CD14-positive monocyte (primary cell): Measurements from ENCODE around the gene ZCCHC2. TPM values are rescaled to one million over a fixed set of nuclear protein-coding genes. Genes with fewer than 3 reads are reported as not detected.

Source experiments
- DNase-seq, 3 donors: peaks; one replicate each; pipeline ENCODE4 v3.0.0-alpha.2; 2011 to 2022
- H2AFZ ChIP-seq: 2 replicates; pipeline ENCODE4 v1.6.0; 2012; ENCODE audit warnings: mild to moderate bottlenecking, low read depth, low read length, inconsistent platforms; ENCODE audit not compliant: insufficient read depth, poor library complexity, severe bottlenecking
- H3K27ac ChIP-seq, 2 donors: 1 replicate in 1 of 2; 2 replicates in 1 of 2; pipeline ENCODE4 v1.5.1; 2012 to 2013; ENCODE audit warnings: low read length in 2 of 2, control low read depth in 1 of 2, inconsistent platforms in 1 of 2, low read depth in 1 of 2, mild to moderate bottlenecking in 1 of 2
- H3K27me3 ChIP-seq, 2 donors: one replicate each; pipeline versions ENCODE4 v1.6.0 to v1.6.1; 2011 to 2013; ENCODE audit warnings: low read length in 2 of 2; ENCODE audit not compliant: control insufficient read depth in 2 of 2, insufficient read depth in 2 of 2
- H3K36me3 ChIP-seq, 2 donors: replicated peaks in 1 of 2; 1 replicate in 1 of 2; 2 replicates in 1 of 2; pipeline versions ENCODE4 v1.5.1 to v1.6.1; 2012 to 2013; ENCODE audit warnings: low read length in 2 of 2, control low read depth in 1 of 2, inconsistent platforms in 1 of 2, mild to moderate bottlenecking in 1 of 2; ENCODE audit not compliant: insufficient read depth in 2 of 2, control insufficient read depth in 1 of 2
- H3K4me1 ChIP-seq, 2 donors: 1 replicate in 1 of 2; 2 replicates in 1 of 2; pipeline versions ENCODE4 v1.5.1 to v1.6.1; 2012 to 2013; ENCODE audit warnings: low read length in 2 of 2, control low read depth in 1 of 2, inconsistent platforms in 1 of 2, mild to moderate bottlenecking in 1 of 2, moderate library complexity in 1 of 2; ENCODE audit not compliant: insufficient read depth in 2 of 2, control insufficient read depth in 1 of 2
- H3K4me2 ChIP-seq: replicated peaks from 2 replicates; pipeline ENCODE3; 2012; ENCODE audit warnings: low read length, moderate library complexity, mild to moderate bottlenecking; ENCODE audit not compliant: poor library complexity, severe bottlenecking; ENCODE audit errors: extremely low read depth
- H3K4me3 ChIP-seq, 3 experiments: fragments of 200-600 bp in 1 of 3; sonication (generic) in 1 of 3; replicated peaks in 1 of 3; 1 replicate in 2 of 3; 2 replicates in 1 of 3; pipeline ENCODE4 v1.5.1; 2011 to 2013; ENCODE audit warnings: low read length in 3 of 3, mild to moderate bottlenecking in 3 of 3, control low read depth in 2 of 3, low read depth in 2 of 3, inconsistent platforms in 1 of 3, moderate library complexity in 1 of 3
- H3K79me2 ChIP-seq: 2 replicates; pipeline ENCODE4 v1.6.0; 2012; ENCODE audit warnings: mild to moderate bottlenecking, control low read depth, inconsistent platforms, low read length, moderate library complexity; ENCODE audit not compliant: insufficient read depth
- H3K9ac ChIP-seq: 2 replicates; pipeline ENCODE4 v1.6.0; 2017; ENCODE audit warnings: low read length, mild to moderate bottlenecking; ENCODE audit not compliant: insufficient read depth, poor library complexity, severe bottlenecking
- H3K9me3 ChIP-seq, 2 donors: replicated peaks in 1 of 2; 1 replicate in 1 of 2; 2 replicates in 1 of 2; pipeline versions ENCODE4 v1.5.1 to v1.6.1; 2012 to 2013; ENCODE audit warnings: low read length in 2 of 2, control low read depth in 1 of 2; ENCODE audit not compliant: control insufficient read depth in 1 of 2, insufficient read depth in 1 of 2
- H4K20me1 ChIP-seq: 2 replicates; pipeline ENCODE4 v1.6.0; 2012; ENCODE audit warnings: mild to moderate bottlenecking, low read length, control low read depth, moderate library complexity; ENCODE audit not compliant: insufficient read depth
- H3K27ac Mint-ChIP-seq, 7 donors: one replicate each; pipeline ENCODE4 v1.8.0; 2020; ENCODE audit warnings: mild to moderate bottlenecking in 7 of 7, mixed read lengths in 7 of 7, moderate library complexity in 6 of 7, inconsistent platforms in 2 of 7
- H3K27me3 Mint-ChIP-seq, 3 donors: one replicate each; pipeline ENCODE4 v1.8.0; 2021 to 2022; ENCODE audit warnings: low read depth in 3 of 3, mild to moderate bottlenecking in 3 of 3, mixed read lengths in 3 of 3, moderate library complexity in 3 of 3, inconsistent platforms in 1 of 3
- H3K36me3 Mint-ChIP-seq, 2 donors: one replicate each; pipeline ENCODE4 v1.8.0; 2020; ENCODE audit warnings: mixed read lengths in 2 of 2, inconsistent platforms in 1 of 2, mild to moderate bottlenecking in 1 of 2
- H3K4me1 Mint-ChIP-seq: one replicate; pipeline ENCODE4 v1.8.0; 2020; ENCODE audit warnings: mild to moderate bottlenecking, mixed read lengths
- H3K4me3 Mint-ChIP-seq, 2 donors: one replicate each; pipeline ENCODE4 v1.8.0; 2020; ENCODE audit warnings: mild to moderate bottlenecking in 2 of 2, mixed read lengths in 2 of 2, moderate library complexity in 1 of 2
- H3K9me3 Mint-ChIP-seq, 7 donors: one replicate each; pipeline ENCODE4 v1.8.0; 2020 to 2022; ENCODE audit warnings: mixed read lengths in 7 of 7, mild to moderate bottlenecking in 6 of 7, moderate library complexity in 6 of 7, inconsistent platforms in 2 of 7
- CTCF ChIP-seq: fragments of 200-600 bp; IDR thresholded peaks from one replicate; pipeline ENCODE4 v1.8.0; 2022; ENCODE audit warnings: antibody characterized with exemption, mild to moderate bottlenecking
- WGBS: methylation state at CpG from one replicate; pipeline ENCODE4 v1.1.5; 2013; ENCODE audit warnings: missing lambda C conversion rate; ENCODE audit not compliant: insufficient coverage; 5-methylcytosine and 5-hydroxymethylcytosine counted together
- intact Hi-C, 2 donors: fragments of 100-400 bp; cut with micrococcal nuclease; formaldehyde crosslinking; loops; one replicate each; pipeline versions ENCODE4 v1.15.0 to v1.15.1; 2023
- polyA plus RNA-seq, 3 donors: library from polyadenylated mRNA; depleted of rRNA in 1 of 3; unstranded in 2 of 3; stranded (reverse) in 1 of 3; fragments of 300-500 nt in 2 of 3; fragments of >200 nt in 1 of 3; fragmentation: Illumina TruSeq in 2 of 3; gene quantifications; 1 replicate in 2 of 3; 2 replicates in 1 of 3; pipeline ENCODE4 v1.2.3, GENCODE V29; 2012 to 2021

Gene ZCCHC2
- polyA plus RNA-seq, 3 donors, result 0.59 to 24.9 (median 0.71) TPM

GRCh38 chr18:62543021-62543420 is 20.2 kb downstream of the ZCCHC2 start:
- Histone ChIP-seq H4K20me1 (peaks cover 36% of the 10 kb centered on the region), H2AFZ (no peak overlapping the region), H3K36me3 (peaks cover 60 to 88% of the 10 kb centered on the region in 2 donors), H3K79me2 (peaks cover 12% of the 10 kb centered on the region), H3K4me3 (no peak overlapping the region), H3K27ac (no peak overlapping the region), H3K9me3 (no peaks in the 10 kb centered on the region), H3K27me3 (no peaks in the 10 kb centered on the region), H3K9ac (no peak overlapping the region), H3K4me2 (no peak overlapping the region), H3K4me1 (no peaks in the 10 kb centered on the region)
- 99% methylated on average over 6 of the region's 7 CpGs for WGBS
- Mint-ChIP-seq H3K9me3 (no peaks in the 10 kb centered on the region), H3K27me3 (peaks cover 0 to 3% (median 0%) of the 10 kb centered on the region in 3 donors), H3K36me3 (peaks cover 66 to 79% of the 10 kb centered on the region in 2 donors), H3K4me3 (no peak overlapping the region), H3K27ac (no peak overlapping the region), H3K4me1 (peaks cover 2% of the 10 kb centered on the region)
- no peak for TF ChIP-seq CTCF
- intact Hi-C loops, result no loop called here
- no peak for DNase-seq

GRCh38 chr18:62545098-62545497 is 22.3 kb downstream of the ZCCHC2 start:
- Histone ChIP-seq H3K4me3 (no peak overlapping the region), H4K20me1 (peaks cover 15% of the 10 kb centered on the region), H3K27ac (peak overlapping the region in 1 of 2 donors; percentile 26), H3K9me3 (no peaks in the 10 kb centered on the region), H3K36me3 (peaks cover 63 to 88% of the 10 kb centered on the region in 2 donors), H3K9ac (no peak overlapping the region), H3K4me2 (no peak overlapping the region), H3K79me2 (no peaks in the 10 kb centered on the region), H3K27me3 (no peaks in the 10 kb centered on the region), H3K4me1 (no peaks in the 10 kb centered on the region), H2AFZ (no peak overlapping the region)
- no peaks in the 10 kb centered on the region for H3K9me3 Mint-ChIP-seq
- peaks cover 67 to 84% of the 10 kb centered on the region in 2 donors for H3K36me3 Mint-ChIP-seq
- intact Hi-C loops, result no loop called here
- peaks cover 2% of the 10 kb centered on the region for H3K4me1 Mint-ChIP-seq
- no peak for DNase-seq
- TF ChIP-seq CTCF, result no peak
- H3K4me3 Mint-ChIP-seq, result no peak overlapping the region
- H3K27me3 Mint-ChIP-seq, result peaks cover 0 to 3% (median 0%) of the 10 kb centered on the region in 3 donors
- H3K27ac Mint-ChIP-seq, result no peak overlapping the region
- WGBS, result 96% methylated on average over 3 of the region's 4 CpGs
